ENCODE results near the gene ANGPTL8. TPM values are rescaled to one million over a fixed set of nuclear protein-coding genes. Genes with fewer than 3 reads are reported as not detected.

The ANGPTL8 gene, protein sequence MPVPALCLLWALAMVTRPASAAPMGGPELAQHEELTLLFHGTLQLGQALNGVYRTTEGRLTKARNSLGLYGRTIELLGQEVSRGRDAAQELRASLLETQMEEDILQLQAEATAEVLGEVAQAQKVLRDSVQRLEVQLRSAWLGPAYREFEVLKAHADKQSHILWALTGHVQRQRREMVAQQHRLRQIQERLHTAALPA
- 1 to 10 TPM in 2 of 9 donors, under 1 TPM in 4, not detected in 3; 0.33 to 1.8 (median 0.61) TPM for total RNA-seq
- 10 to 100 TPM in 1 of 3 donors, 1 to 10 TPM in 1, not detected in 1; 4.2 to 10.0 TPM for polyA plus RNA-seq
- long read RNA-seq, donor 1: 0 reads
- long read RNA-seq, donor 2: 0 reads
- long read RNA-seq, donor 3: 0 reads
- long read RNA-seq, donor 4: 0 reads
- long read RNA-seq, donor 5, partial matches to known transcripts: 0 of 1 reads
- long read RNA-seq, donor 5, other reads (novel, unspliced or antisense): 1 of 1 reads
- long read RNA-seq, donor 6: 0 reads
- long read RNA-seq, donor 7: 0 reads
- long read RNA-seq, donor 8: 0 reads
- long read RNA-seq, donor 9: 0 reads
- long read RNA-seq, donor 10: 0 reads

DNA sequence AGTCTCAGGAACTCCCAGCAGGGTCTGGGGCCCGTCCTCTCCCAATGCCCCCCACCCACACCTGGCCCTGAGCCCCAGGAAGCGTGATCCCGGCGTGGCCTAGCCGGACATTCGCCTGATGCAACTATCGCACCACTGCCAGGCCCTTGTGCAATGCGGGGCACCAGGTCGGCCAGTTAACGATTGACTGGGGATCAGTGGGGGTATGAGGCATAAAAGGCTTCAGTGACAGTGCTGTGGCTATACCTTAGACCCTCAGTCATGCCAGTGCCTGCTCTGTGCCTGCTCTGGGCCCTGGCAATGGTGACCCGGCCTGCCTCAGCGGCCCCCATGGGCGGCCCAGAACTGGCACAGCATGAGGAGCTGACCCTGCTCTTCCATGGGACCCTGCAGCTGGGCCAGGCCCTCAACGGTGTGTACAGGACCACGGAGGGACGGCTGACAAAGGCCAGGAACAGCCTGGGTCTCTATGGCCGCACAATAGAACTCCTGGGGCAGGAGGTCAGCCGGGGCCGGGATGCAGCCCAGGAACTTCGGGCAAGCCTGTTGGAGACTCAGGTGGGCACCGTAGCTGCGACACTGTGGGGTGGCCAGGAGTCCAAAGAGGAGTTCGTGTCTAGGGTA lies at the start of gene ANGPTL8:
TSS of gene ANGPTL8 (plus strand) at position 243 of the 624 bp plus-strand sequence. CDS start at position 262, 19 bp downstream.
- intact Hi-C loops (cut with DNase I): no loop called here
- H3K36me3 ChIP-seq (replicated peaks in 1 of 2): peaks cover 0 to 5% of the 10 kb centered on the region in 2 donors
- 85 to 94% (median 93%) methylated on average over 16 to 23 of the region's 23 CpGs for WGBS, 4 donors

DNA sequence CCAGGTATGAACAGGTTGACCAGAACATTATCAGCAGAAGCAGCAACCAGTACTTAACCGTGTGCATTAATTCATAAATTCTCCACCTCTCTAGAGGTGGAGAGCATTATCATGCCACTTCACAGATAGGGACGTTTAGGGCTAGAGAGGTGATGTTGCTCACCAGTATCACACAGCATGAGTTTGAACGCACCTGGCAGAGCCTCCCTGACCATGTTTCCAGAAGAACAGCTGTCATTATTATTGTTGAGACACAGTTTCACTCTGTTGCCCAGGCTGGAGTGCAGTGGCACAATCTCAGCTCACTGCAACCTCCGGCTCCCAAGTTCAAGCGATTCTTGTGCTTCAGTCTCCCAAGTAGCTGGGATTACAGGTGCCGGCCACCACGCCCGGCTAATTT lies 48.9 kb upstream of the ANGPTL8 start:
- no peaks in the 10 kb centered on the region for H3K27me3 ChIP-seq
- H3K4me3 ChIP-seq: no peak overlapping the region
- H3K27ac ChIP-seq: peak overlapping the region in 2 of 5 donors; percentile 51 to 58
- DNase-seq: no peak
- peaks cover 0 to 42% of the 10 kb centered on the region in 2 donors for H3K36me3 ChIP-seq (replicated peaks in 1 of 2)
- TF ChIP-seq CTCF (IDR thresholded peaks at IDR 0.05): no peak
- TF ChIP-seq POLR2A (IDR thresholded peaks at IDR 0.05): no peak
- WGBS, 4 donors: 80 to 92% (median 85%) methylated on average over 8 of the region's 8 CpGs
- intact Hi-C loops (cut with DNase I): no loop called here
- no peaks in the 10 kb centered on the region for H3K9me3 ChIP-seq (replicated peaks in 1 of 3)
- peaks cover 16 to 35% of the 10 kb centered on the region in 2 donors for H3K4me1 ChIP-seq (replicated peaks in 1 of 2)

More for the DNA sequence above, at the start of gene ANGPTL8:
- H3K4me1 ChIP-seq (replicated peaks in 1 of 2): peaks cover 0 to 5% of the 10 kb centered on the region in 2 donors
- H3K4me3 ChIP-seq: no peak within 1 kb of the TSS
- no peaks in the 10 kb centered on the region for H3K27me3 ChIP-seq
- DNase-seq: no peak
- TF ChIP-seq POLR2A (IDR thresholded peaks at IDR 0.05) (no peak), CTCF (IDR thresholded peaks at IDR 0.05) (no peak)
- H3K9me3 ChIP-seq (replicated peaks in 1 of 3): no peaks in the 10 kb centered on the region
- H3K27ac ChIP-seq: no peak within 1 kb of the TSS

- H3K27me3 ChIP-seq: no peaks in the 10 kb centered on the region
- H3K4me1 ChIP-seq (replicated peaks in 1 of 2): peaks cover 21 to 42% of the 10 kb centered on the region in 2 donors
- intact Hi-C loops (cut with DNase I): no loop called here
- no peaks in the 10 kb centered on the region for H3K9me3 ChIP-seq (replicated peaks in 1 of 3)
- H3K36me3 ChIP-seq (replicated peaks in 1 of 2): peaks cover 0 to 42% of the 10 kb centered on the region in 2 donors
- DNase-seq: peak; percentile 45 to 92 (median 76)
- H3K27ac ChIP-seq: peak overlapping the region in 3 of 5 donors; percentile 26 to 58 (median 51)
- TF ChIP-seq CTCF (IDR thresholded peaks at IDR 0.05): no peak
- TF ChIP-seq POLR2A (IDR thresholded peaks at IDR 0.05): no peak
- H3K4me3 ChIP-seq: no peak overlapping the region
- WGBS, 4 donors: 21 to 34% (median 31%) methylated on average over 4 to 8 of the region's 8 CpGs
These were observed 48.1 kb upstream of the ANGPTL8 start for GRCh38 chr19:11191273-11191755.

DNA sequence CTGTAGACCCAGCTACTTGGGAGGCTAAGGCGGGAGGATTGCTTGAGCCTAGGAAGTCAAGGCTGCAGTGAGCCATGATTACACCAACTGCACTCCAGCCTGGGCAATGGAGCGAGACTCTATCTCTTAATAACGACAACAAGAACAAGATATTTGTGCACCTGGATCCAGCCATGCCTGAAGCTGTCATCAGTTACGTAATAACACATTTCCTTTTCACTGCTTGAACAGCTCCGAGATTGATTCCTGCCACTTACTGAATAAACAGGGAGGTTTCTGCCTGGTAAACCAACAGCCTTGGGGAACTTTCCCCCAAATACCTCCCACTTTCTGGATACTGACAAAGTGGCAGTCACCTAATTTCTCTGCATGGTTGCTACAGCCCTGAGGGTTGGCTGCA lies 47.5 kb upstream of the ANGPTL8 start:
- WGBS, 4 donors: 76 to 88% (median 86%) methylated on average over 5 of the region's 5 CpGs
- DNase-seq: no peak
- no peaks in the 10 kb centered on the region for H3K27me3 ChIP-seq
- TF ChIP-seq CTCF (IDR thresholded peaks at IDR 0.05) (no peak), POLR2A (IDR thresholded peaks at IDR 0.05) (no peak)
- peaks cover 25 to 42% of the 10 kb centered on the region in 2 donors for H3K4me1 ChIP-seq (replicated peaks in 1 of 2)
- H3K36me3 ChIP-seq (replicated peaks in 1 of 2): peaks cover 0 to 42% of the 10 kb centered on the region in 2 donors
- intact Hi-C loops (cut with DNase I): no loop called here
- H3K9me3 ChIP-seq (replicated peaks in 1 of 3): no peaks in the 10 kb centered on the region
- no peak overlapping the region for H3K4me3 ChIP-seq
- peak overlapping the region in 2 of 5 donors; percentile 51 to 58 for H3K27ac ChIP-seq

All from adrenal gland (tissue), 19 donors.